Activated CD8-positive, alpha-beta memory T cell treated with anti-CD3 and anti-CD28 coated beads, Interleukin-2, amount 50 U/mL, for 4 hours (primary cell): ENCODE measurements around the gene OLFM3.

Source experiments
- DNase-seq: peaks from one replicate; pipeline ENCODE4 v3.0.0-alpha.2; 2020

Gene OLFM3

GRCh38 chr1:101943237-101943636, 53.5 kb downstream of the OLFM3 start:
- DNase-seq: no peak

GRCh38 chr1:101942516-101943193, 54.1 kb downstream of the OLFM3 start:
- no peak for DNase-seq

- DNase-seq: no peak
Measured at GRCh38 chr1:101938681-101939080, 58.0 kb downstream of the OLFM3 start.

GRCh38 chr1:101929343-101929742, 67.4 kb downstream of the OLFM3 start:
- DNase-seq: no peak

GRCh38 chr1:101928829-101929228, 67.9 kb downstream of the OLFM3 start:
- DNase-seq: no peak

GRCh38 chr1:101924700-101925099, 72.0 kb downstream of the OLFM3 start:
- DNase-seq: no peak

GRCh38 chr1:101920577-101920976, 76.1 kb downstream of the OLFM3 start:
- DNase-seq: no peak

- no peak for DNase-seq
Measured at GRCh38 chr1:101918277-101918676, 78.4 kb downstream of the OLFM3 start.

- DNase-seq: no peak
Measured at GRCh38 chr1:101915597-101915996, 81.1 kb downstream of the OLFM3 start.

GRCh38 chr1:101914473-101915242, 82.1 kb downstream of the OLFM3 start:
- no peak for DNase-seq

- no peak for DNase-seq
Measured at GRCh38 chr1:101911894-101912293, 84.8 kb downstream of the OLFM3 start.

GRCh38 chr1:101908980-101909379, 87.7 kb downstream of the OLFM3 start:
- no peak for DNase-seq

- DNase-seq: no peak
Measured at GRCh38 chr1:101907264-101907663, 89.5 kb downstream of the OLFM3 start.

GRCh38 chr1:101905283-101905835, 91.4 kb downstream of the OLFM3 start:
- no peak for DNase-seq

GRCh38 chr1:101902199-101902598, 94.5 kb downstream of the OLFM3 start:
- DNase-seq: no peak

- DNase-seq: no peak
Measured at GRCh38 chr1:101898137-101898536, 98.6 kb downstream of the OLFM3 start.

GRCh38 chr1:101884621-101885020, 112.1 kb downstream of the OLFM3 start:
- DNase-seq: no peak

GRCh38 chr1:101875891-101876290, 120.8 kb downstream of the OLFM3 start:
- no peak for DNase-seq

GRCh38 chr1:101873672-101874071, 123.1 kb downstream of the OLFM3 start:
- no peak for DNase-seq

GRCh38 chr1:101859941-101860340, 136.8 kb downstream of the OLFM3 start:
- no peak for DNase-seq

- no peak for DNase-seq
Measured at GRCh38 chr1:101854271-101854670, 142.5 kb downstream of the OLFM3 start.

GRCh38 chr1:101852936-101853335, 143.8 kb downstream of the OLFM3 start:
- DNase-seq: no peak

GRCh38 chr1:101849356-101849755, 147.4 kb downstream of the OLFM3 start:
- DNase-seq: no peak

- no peak for DNase-seq
Measured at GRCh38 chr1:101847626-101848025, 149.1 kb downstream of the OLFM3 start.
